Muscle of back (tissue), 13 donors: ENCODE data around the gene SKIC8. TPM values are rescaled to one million over a fixed set of nuclear protein-coding genes. Genes with fewer than 3 reads are reported as not detected.

Experiments
- DNase-seq, 3 donors: peaks; one replicate each; pipeline versions ENCODE4 v3.0.0 to v3.0.0-alpha.2; 2013
- long read RNA-seq, 9 donors: transcript quantifications; one replicate each; lab custom pipeline, GENCODE V29; 2026
- polyA plus RNA-seq, 10 donors: library from polyadenylated mRNA; unstranded; fragments of 120-200 nt; gene quantifications; one replicate each; pipeline ENCODE4 v1.2.1, GENCODE V29; 2013; ENCODE audit not compliant: insufficient read length in 10 of 10

SKIC8 gene
- 10 to 100 TPM; 49.9 to 74.2 (median 56.3) TPM for polyA plus RNA-seq
- long read RNA-seq, donor 1, transcript WDR61-210 (1 exons, 3,629 nt) = minor isoform, 6 of 19 reads
- long read RNA-seq, donor 1, transcript WDR61-201 (11 exons, 1,387 nt) = major isoform, 9 of 19 reads
- long read RNA-seq, donor 1, partial matches to known transcripts = 0 of 19 reads
- long read RNA-seq, donor 1, other reads (novel, unspliced or antisense) = 0 of 19 reads
- long read RNA-seq, donor 2, transcript WDR61-201 (11 exons, 1,387 nt) = major isoform, 13 of 24 reads
- long read RNA-seq, donor 2, transcript WDR61-210 (1 exons, 3,629 nt) = minor isoform, 6 of 24 reads
- long read RNA-seq, donor 2, partial matches to known transcripts = 0 of 24 reads
- long read RNA-seq, donor 2, other reads (novel, unspliced or antisense) = 0 of 24 reads
- long read RNA-seq, donor 3, partial matches to known transcripts = 0 of 1 reads
- long read RNA-seq, donor 3, other reads (novel, unspliced or antisense) = 0 of 1 reads
- long read RNA-seq, donor 4, transcript WDR61-201 (11 exons, 1,387 nt) = major isoform, 11 of 16 reads
- long read RNA-seq, donor 4, partial matches to known transcripts = 0 of 16 reads
- long read RNA-seq, donor 4, other reads (novel, unspliced or antisense) = 0 of 16 reads
- long read RNA-seq, donor 5, transcript WDR61-201 (11 exons, 1,387 nt) = major isoform, 20 of 28 reads
- long read RNA-seq, donor 5, partial matches to known transcripts = 0 of 28 reads
- long read RNA-seq, donor 5, other reads (novel, unspliced or antisense) = 0 of 28 reads
- long read RNA-seq, donor 6, transcript WDR61-201 (11 exons, 1,387 nt) = major isoform, 16 of 21 reads
- long read RNA-seq, donor 6, partial matches to known transcripts = 0 of 21 reads
- long read RNA-seq, donor 6, other reads (novel, unspliced or antisense) = 0 of 21 reads
- long read RNA-seq, donor 7, transcript WDR61-201 (11 exons, 1,387 nt) = major isoform, 8 of 44 reads
- long read RNA-seq, donor 7, transcript WDR61-210 (1 exons, 3,629 nt) = minor isoform, 6 of 44 reads
- long read RNA-seq, donor 7, partial matches to known transcripts = 27 of 44 reads
- long read RNA-seq, donor 7, other reads (novel, unspliced or antisense) = 0 of 44 reads
- long read RNA-seq, donor 8, transcript WDR61-210 (1 exons, 3,629 nt) = minor isoform, 5 of 16 reads
- long read RNA-seq, donor 8, transcript WDR61-201 (11 exons, 1,387 nt) = major isoform, 8 of 16 reads
- long read RNA-seq, donor 8, partial matches to known transcripts = 0 of 16 reads
- long read RNA-seq, donor 8, other reads (novel, unspliced or antisense) = 0 of 16 reads
- long read RNA-seq, donor 9, partial matches to known transcripts = 0 of 1 reads
- long read RNA-seq, donor 9, other reads (novel, unspliced or antisense) = 0 of 1 reads

DNA sequence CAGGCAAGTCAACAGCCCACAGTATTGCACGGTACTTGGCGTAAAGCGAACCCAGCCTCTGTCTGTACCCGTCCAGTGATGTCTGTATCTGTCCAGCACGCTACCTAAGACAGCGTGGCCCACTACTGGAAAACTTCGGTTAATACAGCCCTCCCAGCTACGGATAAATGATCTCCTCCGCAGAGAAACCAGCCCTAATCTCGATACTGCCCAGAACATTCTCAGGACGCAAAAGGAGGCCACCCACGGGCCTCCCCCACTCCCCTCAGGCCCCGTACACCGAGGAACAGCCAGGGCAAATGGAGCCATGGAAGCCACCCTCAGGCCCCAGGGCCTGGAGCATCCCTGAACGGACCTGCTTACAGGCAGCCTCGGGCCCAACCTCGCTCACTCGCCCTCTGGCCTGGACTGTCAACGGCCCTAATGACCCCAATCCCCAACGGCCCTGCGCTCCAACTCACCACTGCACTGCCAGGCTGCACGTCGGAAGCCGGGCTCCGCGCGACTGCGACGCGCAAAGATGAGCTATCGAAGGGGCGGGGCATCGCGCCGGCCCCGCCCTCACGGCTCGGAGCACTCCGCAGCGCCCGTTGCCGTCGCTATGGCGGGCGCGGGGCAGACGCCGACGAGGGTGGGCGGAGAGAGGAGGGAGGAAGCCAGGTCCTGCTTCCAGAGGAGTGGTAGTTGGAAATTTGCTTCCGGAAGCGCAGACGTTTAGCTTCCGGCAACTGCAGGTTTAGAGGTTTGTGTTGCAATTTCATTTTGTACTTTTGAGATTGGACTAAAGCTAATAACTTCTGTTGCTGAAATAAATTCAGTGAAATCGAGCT, at the start of gene SKIC8:
SKIC8 (minus strand) TSS at position 509 of the 830 bp plus-strand sequence. CDS start 3,923 bp downstream, outside the sequence.
- DNase-seq = peak; percentile 92 to 98 (median 96)

DNA sequence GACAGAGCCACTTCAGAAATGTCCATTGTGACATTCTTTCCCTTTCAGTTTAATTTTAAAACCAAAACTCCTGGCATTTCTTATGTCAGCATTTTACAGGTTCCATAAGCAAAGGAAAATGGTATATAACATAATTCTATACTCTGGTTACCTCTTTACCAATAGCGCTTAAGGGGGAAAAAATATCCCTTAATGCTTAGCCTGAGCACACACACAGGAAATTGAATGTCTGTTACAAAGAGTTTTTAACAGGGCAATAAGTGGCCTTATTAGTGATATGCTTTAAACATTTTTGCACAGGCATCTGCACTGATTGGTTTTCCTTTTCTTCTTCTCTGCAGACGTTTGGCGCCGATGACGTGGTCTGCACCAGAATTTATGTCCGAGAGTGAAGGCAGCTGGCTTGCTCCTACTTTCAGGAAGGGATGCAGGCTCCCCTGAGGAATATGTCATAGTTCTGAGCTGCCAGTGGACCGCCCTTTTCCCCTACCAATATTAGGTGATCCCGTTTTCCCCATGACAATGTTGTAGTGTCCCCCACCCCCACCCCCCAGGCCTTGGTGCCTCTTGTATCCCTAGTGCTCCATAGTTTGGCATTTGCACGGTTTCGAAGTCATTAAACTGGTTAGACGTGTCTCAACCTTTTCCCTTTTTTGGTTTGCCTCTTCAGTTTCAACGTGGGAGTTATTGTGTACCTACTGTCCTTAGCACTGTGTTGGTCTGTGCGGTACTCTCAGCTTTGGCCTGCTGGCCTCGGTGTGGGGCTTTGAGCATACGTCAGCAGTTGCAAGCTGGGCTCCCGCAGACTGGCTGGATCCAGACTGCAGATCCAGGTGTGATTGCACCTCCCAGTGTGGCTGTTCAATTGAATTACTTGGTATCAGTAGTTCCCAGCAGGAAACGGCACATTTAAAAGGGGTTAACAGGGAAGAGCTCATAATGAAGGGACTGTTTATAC, 48.5 kb upstream of the SKIC8 start:
- peak in 1 of 3 donors; percentile 82 for DNase-seq

DNA sequence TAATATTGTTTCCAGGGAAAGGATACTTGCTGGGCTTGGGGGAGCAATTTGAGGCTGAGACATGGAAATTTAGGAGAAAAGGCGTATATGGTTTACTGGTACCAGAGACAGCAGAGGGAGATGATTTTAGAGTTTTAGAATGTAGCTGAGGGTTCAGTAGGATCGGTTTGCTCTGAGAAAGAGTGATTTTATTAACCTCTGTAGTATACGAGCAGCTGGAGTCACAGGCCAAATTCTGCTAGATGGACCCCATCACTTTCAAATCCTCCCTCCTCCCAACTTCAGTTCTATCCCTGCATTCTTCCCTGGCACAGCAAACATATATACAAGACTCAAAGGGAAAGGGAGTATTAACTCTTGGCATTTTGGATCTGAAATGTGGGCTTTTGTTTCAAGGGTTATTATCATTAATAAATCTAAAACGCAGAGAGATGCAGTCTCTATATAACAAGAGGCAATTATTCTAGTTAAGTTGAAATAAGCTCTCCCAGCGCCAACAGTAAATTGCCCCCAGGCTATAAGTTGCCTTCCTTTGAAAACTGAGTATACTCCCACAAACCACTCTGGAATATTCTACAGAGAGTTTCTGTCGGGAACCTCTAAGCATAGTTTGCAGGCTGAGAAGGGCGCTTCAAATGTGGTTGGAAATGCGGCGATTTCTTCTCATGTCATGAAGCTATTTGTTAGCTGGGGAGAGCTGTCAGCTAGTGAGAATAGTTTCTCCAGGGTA, 46.2 kb upstream of the SKIC8 start:
- DNase-seq = peak in 1 of 3 donors; percentile 66

DNA sequence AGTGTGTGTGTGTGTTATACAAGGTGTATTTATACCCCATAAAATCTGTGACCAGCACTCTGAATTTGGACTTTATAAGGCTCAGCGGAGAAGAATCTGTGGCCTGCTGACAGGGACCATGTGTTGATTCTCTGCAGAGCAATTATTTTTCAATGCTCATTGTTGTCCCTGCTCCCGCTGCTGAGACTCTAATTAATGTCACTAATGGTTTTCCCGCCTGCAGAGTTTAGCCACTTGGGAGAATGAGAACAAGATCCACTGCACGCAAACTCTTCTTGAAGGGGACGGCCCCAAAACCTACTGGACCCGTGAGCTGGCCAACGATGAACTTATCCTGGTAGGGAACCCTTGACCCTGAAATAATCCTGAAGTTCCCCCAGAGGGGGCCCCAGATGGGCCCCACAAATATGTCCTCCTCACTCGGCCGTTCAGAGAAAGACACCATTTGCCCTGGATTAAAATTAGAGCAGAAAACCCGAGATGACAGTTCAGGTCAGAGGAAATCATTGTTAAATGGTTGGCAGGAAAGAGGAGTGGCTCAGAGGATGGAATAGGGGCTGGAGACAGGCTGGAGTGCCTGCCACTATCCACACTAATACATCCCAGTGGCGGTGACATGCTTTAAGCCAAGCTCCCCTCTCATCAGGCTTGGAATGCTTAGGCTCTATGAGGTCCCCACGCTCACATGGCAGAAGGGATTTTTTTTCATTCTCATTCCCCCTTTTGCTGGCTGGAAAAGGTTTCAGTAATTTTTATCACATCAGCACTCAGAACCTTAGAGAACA, 44.1 kb upstream of the SKIC8 start:
- DNase-seq = no peak

DNA sequence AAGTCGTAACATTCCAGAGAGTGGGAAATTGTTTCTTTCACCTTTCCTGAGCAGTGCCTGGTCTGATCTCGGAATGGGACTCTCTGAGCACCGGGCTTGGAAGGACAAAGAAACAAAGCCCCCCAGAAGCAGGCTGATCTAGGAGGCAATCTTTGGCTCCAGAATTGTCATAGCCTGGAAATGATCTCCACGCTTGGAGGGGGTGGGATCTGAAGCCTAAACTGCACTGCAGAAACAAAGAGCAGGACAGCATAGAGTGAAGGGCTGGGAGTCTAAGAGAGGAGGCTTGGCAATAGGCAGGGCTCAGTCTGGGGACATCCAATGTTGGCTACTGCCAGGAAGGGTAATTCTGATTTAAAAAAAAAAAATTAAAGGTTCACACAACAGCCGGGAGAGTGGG, 42.6 kb upstream of the SKIC8 start:
- DNase-seq = peak in 1 of 3 donors; percentile 51

DNA sequence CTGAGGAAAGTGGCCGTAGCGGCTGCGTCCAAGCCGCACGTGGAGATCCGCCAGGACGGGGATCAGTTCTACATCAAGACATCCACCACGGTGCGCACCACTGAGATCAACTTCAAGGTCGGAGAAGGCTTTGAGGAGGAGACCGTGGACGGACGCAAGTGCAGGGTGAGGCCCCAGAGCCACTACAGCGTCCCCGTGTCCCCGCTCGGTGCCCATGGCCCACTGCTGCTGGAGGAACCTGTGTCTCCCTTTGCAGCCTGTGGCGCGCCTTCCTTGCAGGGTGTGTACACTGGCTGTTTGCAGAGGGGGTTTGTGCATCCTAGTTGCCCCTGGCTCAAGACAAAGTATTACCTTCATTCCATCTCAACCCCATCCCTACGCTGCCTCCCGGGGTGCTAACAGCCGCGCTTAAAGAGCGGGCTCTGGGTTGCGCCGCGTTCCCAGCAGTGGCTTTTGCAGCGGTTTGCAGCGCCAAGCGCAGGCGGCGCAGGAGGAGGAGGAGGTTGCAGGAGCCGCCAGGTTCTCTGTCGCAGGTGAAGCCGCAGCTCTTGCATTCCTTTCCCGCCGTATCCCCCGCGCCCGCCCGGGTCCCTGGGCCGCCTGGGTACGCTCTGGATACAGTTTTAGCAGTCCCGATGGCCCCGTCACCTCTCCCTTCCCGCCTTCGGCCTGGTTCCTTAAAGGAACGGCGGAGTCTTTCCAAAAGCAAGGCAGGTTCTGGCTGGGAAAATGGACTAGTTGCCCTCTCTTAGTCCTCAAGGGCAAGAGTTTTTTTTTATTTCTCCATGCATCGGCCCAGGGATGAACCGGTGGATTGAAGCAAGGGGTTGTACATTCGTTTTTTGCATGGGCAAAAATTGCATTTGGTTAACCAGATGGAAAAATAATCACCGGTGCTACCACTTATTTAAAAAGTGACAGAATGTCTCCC, 41.9 kb upstream of the SKIC8 start:
- DNase-seq = peak in 1 of 3 donors; percentile 64

DNA sequence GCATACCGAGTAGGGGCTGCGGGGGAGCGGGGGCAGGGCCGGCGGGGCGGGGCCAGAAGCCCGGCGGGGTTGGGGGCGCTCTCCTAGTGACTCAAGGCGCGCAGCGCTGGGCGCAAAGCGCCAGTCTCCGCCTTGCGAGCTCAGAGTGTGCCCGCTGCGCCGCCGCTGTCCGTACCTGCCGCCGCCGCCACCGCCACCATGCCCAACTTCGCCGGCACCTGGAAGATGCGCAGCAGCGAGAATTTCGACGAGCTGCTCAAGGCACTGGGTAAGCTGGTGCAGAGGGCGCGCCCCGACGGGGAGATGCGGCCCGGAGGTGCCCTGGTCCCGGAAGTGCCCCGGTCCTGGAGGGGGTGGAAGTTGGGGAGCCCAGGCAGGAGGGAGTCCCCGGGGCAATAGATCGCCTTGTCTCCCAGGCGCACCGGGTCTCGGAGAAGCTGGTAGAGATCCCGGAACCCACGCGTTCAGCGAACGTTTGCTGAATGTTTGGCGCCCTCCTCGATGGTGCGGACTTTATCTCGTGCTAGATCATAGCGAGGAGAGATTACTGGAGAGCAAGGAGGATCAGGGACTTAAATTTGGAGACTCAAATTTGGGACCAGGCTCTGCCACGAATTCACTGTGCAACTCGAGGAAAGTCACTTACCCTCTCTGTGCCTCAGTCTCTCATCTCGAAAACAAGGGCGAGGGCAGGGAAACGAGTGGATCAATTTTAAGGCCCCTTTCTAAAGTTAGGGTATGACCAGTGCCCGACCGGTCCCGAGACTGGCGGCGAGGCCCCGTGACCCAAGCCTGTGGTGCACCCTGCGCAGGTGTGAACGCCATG, 41.0 kb upstream of the SKIC8 start, which contains the start of gene CRABP1:
CRABP1 (plus strand) TSS at position 123 of the 826 bp plus-strand sequence; CDS start at position 199, 76 bp downstream.
- DNase-seq = peak in 1 of 3 donors; percentile 54

DNA sequence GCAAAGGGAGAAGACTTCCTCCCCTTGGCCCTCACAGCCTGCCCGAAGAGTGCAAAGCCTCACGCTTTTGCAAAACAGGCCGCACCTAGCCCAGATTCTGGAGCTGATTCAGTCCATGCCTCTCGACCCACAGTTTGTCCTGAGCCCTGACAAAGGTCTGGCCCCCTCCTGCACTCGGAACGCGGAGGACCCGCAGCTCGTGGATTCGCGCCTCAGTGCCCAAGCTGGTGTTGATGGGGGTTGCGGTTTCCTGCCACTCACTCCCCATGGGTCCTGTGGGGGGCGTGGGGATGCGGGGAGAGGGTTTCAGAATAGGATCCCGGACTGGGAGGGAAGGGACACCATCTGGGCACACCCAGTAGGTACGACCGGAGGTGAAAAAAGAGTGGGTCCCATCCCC, 40.1 kb upstream of the SKIC8 start:
- DNase-seq = no peak

DNA sequence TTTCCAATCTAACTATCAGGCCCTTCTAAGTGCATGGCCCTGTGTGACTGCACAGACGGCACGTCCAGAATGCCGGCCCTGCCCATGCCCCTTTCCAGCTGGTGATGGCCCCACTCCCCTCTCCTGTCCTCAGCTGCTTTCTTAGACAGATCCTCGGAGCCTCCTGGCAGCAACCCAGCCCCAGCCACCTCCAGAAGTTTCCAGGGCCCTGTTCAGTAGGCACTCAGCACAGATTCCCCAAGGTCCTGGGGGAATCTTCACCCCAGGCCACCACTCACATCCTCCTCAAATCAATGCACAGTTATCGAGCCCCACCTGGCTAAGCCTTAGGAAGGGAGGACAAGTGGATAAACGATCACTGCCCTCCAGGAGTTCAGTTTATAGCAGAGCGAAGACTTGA, 39.4 kb upstream of the SKIC8 start:
- DNase-seq = no peak

DNA sequence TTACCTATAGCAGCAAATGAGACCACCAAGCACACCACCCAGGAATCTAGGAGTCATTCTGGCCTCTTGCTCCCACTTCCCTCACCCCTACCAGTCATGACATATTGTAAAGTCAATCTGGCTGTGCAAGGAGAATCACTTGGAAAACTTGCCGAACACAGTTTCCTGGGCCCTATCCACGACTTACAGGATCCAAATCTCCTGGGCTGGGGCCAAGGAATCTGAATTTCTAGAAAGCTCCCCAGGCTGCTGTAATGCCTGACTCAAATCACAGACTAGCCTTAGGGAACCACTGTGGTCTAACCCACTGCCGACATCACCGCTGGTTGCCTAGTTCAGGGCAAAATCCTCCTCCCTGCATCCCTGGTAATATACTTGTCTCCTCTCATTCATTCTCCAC, 36.6 kb upstream of the SKIC8 start:
- no peak for DNase-seq

DNA sequence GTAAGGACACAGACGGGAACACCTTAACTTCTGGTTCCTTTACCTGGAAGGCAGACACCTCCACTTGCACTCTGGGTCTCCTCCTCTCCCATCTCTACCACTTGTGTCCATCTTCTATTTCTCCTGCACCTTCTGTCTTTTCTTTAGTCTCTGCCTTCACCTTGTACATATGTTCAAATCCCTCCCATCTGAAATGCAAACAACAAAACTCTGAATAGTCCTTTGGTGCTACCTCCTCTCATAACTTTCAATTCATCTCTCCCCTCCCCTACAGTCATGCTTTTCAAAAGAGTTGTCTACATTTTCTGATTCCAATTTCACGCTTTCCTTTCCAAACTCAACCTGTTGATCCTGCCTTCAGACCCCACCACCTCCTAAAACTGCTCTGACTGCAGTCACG, 35.4 kb upstream of the SKIC8 start:
- DNase-seq = no peak

DNA sequence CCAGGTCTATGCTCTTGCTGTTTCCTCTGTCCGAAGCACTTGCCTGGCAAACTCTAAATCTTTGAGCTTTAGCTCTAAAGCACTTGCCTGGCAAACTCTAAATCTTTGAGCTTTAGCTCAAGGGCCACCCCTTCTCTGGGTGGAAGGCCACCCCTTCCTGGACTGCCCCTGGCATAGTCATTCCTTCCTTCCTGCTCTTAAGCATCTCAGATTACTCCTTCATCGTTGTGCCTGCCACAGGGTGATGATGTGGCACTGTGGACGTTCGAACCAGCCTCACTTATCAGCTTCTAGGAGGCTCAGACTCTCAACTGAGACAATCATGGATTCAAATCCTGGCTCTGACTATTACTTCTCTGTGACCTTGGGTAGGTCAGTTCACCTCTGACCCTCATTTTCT, 30.2 kb upstream of the SKIC8 start:
- DNase-seq = no peak

DNA sequence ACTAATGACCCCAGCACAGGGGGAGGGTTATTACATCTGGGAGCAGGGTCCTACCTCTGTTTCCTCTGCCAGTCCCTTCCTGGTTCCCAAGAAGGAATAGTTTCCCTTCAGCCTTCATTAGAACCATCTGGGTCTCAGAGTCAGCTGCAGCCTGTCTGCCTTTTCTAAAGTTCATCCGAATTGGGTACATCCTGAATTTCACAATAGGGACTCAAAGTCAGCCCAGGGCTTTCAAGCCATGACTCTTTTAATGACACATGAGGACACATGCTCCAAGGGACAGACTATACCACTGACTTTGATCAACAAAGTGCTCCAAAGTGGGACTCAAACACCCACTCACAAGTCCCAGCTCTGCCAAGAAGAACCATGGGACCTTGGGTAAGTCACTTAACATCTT, 28.1 kb upstream of the SKIC8 start:
- DNase-seq = no peak

DNA sequence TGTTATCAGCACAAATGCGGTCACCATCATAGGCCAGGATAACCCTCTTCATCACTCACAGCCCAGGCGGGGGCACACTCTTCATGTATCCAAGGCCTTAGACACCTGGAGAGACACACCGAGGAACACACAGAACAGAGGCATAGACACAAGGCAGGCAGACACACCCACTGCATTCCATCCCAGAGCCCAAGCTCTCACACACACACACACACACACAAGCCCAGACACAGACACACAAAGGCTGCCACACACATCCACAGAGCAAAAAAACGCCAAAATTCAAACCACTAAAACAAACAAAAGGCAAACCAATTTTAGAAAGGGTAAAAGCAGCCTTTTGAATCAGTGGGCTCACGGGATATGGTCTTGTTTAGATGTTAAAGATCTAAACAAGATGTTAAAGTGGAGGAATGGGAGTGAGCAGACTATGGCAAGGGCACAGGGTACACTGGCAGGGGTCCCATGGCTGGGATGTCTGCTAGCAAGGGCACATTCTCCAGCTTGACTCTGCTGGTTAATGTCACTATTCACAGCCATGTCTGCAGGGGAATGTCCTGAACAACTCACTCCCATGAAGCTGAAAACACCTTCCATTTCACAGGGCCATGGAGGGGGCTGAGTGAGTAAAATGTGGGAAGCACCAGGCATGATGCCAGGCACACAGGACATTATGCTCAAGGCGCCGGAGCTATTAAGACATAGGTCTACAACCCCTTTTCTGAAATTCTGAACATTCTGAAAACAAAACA, 25.9 kb upstream of the SKIC8 start:
- no peak for DNase-seq

DNA sequence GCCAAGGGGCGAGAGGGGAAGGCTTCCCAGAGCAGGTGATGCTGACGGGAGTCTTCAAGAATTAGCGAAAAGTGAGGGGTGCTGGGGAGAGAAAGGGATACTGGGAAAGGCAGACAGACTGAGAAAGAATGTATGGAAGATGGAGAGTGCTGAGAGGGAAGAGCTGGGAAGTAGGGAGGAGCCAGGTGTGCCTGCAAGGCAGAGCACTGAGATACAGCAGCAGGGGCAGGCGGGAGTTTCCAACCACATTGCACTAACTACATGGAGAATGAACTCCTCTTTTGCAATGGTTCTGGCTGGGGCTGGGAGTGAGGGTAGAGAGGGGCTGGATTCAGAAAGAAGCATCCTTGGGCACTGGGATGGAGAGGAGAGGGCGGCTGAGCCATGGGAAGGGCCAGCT, 24.7 kb upstream of the SKIC8 start:
- DNase-seq = no peak
